Stimulated activated naive CD8-positive, alpha-beta T cell treated with anti-CD3 and anti-CD28 coated beads, Interleukin-15, Interleukin-2, amounts not matched to agents 100 U/mL and 50 U/mL, for 24 hours (primary cell): ENCODE measurements around the gene DARS1.
"Not testable (repeated sequence)": the region's sequence is repeated elsewhere in the genome, so short reads cannot be mapped to it uniquely, and the experiment has no call there.

Source experiments
- ATAC-seq: fragments of 150-1000 bp; cut with Tn5 transposase; one replicate; pipeline ENCODE4 v1.10.0; 2021
- DNase-seq: peaks from one replicate; pipeline ENCODE4 v3.0.0; 2021

The DARS1 gene

GRCh38 chr2:135980434-135981079 is 4.9 kb downstream of the DARS1 start:
- ATAC-seq (no peak), DNase-seq (no peak)

DNA sequence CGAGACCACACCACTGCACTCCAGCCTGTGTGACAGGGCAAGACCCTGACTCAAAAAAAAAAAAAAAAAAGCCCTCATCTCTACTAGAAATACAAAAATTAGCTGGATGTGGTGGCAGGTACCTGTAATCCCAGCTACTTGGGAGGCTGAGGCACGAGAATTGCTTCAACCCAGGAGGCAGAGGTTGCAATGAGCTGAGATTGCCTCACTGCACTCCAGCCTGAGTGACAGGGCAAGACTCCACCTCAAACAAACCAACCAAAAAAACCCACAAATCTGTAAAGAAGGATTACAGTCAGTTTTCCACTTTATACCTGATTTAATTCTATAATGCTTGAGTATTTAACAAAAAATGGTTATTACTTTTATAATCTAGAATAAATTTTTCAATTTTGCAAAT is 9.7 kb downstream of the DARS1 start:
- DNase-seq = no peak
- no peak for ATAC-seq

DNA sequence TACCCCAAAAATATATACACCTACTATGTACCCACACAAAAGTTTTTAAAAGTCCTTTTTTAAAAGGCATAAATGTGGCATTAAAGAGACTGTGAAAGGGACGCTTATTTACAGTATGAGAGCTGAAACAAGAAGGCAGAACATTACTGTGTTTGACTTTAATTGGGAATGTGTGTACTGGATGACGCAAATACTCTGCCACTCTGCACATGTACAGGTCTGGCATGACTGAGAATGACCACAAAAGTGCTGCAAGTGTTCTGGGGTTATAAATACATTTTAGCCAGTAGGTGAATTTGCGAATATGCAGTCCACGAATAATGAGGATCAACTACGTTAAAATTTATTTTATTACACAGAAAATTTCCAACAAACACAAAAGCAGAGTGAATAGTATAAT is 11.4 kb downstream of the DARS1 start:
- ATAC-seq = no peak
- DNase-seq = no peak

DNA sequence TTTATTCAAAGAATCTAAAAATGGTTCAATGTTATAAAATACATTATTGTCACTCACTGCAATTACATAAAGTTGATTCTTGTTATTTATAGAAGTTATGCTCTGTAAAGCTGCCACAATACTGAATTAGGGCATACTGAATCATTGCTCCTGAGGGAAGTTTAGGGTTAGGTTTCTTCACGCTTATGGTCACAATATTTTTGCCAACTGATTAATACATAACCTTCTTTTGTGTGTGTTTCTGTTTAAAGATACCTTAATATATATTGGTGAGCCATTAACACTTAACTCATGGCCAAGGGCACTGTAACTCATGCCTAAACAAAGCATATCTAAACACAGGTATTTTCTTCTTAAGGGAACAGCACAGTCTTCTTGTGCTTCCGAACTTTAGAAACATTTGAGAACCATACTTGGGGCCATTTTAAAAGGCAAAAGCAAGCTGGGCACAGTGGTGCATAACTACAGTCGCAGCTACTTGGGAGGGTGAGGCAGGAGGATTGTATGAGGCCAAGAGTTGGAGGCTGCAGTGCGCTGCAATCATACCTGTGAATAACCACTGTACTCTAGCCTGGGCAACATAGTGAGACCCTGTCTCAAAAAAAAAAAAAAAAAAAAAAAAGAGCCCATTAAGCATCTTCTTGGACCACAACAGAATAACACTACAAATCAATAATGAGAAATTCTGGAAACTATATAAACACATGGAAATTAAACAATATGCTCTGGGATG is 15.6 kb downstream of the DARS1 start:
- no peak for ATAC-seq
- no peak for DNase-seq

DNA sequence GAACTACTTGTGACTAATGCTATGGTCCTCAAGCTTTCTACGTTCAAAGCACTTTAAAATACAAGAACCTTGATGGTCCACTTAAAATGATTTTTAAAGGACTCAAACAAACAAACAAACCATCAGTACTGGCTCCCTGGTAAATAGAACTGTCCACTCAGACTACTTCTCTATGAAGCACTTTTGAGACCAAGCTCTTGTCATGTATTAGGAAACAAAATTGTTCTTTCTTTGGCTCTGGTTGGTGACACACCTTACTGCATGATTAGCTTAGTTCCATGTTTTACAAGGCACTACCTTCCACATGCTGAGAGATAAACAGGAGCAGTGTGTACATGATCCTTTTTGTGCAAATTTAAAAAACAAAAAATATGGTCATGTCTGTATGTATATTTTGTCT is 19.7 kb downstream of the DARS1 start:
- ATAC-seq (no peak), DNase-seq (no peak)

DNA sequence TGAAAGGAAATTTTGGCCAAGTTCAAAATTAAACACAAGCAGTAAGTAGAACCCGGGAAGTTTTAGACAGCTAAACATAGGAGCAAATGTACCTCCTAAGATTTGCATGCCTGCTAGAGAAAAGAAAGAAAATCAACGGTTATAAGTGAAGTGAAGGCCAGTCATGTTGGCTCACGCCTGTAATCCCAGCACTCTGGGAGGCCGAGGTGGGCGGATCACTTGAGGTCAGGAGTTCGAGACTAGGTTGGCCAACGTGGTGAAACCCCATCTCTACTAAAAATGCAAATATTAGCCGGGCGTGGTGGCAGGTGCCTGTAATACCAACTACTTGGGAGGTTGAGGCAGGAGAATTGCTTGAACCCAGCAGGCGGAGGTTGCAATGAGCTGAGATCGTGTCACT is 21.0 kb downstream of the DARS1 start:
- not testable (repeated sequence) for ATAC-seq, DNase-seq

DNA sequence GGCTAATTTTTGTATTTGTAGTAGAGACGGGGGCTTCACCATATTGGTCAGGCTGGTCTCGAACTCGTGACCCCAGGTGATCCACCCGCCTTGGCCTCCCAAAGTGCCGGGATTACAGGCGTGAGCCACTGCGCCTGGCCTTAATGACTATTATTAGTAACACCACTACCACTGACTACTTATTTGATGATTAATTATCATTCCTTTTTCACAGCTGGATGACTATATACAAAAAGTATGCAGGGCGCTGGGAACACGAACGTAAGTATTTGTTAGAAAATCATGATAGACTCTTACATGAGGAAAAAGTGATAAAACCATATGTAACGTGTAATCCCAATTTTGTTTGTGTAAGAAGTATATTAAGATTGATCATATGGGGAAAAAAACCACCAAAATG is 21.6 kb downstream of the DARS1 start:
- DNase-seq = no peak

DNA sequence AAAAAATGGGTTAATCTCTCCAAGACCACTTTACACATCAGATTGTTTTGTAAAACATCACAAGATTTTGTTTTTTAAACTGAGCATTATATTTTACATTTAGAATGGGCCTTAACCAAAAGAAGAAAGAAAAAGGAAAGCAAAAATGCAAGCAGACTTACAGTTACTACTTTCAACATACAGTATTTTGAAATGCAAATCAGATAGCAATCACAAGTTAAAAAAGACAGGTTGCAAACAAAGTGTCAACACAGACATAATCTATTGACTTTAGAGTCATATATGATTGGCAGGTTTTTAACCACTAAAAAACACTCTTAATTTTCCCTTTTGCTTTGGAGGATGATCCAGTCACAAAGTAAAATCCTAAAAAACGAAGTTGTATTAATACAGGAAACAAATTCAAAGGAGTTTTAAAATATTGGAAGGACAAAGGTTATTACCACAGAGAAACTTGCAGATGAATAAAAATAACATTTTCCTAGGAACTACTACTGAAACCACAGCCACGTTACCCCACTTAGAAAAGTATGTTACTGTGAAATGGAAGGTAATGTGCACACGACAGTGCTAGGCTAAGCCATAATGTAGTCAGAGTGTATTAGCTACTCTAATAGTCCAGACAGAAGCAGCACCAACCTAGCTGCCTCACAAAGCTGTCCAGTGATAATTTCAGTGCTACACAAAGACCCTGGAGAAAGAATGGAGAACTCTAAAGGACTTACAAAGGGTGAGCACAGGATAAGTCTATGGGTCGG is 22.9 kb downstream of the DARS1 start:
- DNase-seq (no peak), ATAC-seq (peak; percentile 63)

More for the DNA sequence above, 21.6 kb downstream of the DARS1 start:
- ATAC-seq = no peak

DNA sequence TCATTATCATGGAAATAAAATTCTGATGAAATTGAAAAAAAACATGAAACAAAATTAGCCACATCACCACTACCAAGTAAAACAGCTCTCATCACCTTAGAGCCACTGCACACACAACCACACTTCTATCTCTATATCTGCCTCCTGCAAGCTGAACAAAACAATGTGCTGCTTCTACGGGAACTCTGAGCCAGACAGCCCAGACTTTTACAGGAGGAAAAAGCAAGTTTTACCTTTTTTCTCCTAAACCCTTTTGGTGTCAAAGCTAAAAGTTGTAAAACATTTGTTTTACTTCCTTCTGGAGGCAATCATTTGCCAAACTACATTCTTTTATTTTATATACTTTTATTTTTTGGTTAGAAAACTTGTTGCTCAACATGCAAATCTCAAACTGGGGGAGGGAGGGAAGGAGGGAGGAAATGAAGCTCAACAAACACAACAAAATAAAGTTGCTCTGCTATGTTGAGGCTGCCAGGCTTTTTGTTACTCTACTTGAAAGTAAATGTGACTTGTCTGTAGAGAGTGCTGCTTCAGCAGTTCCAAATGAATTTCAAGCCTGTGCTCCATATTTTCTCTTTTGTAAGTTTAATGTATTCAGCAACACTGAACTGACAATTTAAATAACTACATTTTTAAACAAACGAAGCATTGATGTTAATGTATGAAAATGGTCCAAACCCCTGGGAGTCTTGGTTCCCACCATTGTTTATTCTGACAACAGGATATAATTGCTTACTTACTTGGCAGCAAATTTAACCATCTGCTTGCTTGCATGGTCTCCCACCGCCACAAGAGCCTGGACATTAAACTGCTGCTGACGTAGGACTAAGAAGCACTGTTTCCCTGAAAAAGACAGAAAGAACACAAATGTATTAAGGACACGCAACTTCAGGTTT is 24.5 kb downstream of the DARS1 start:
- DNase-seq (no peak), ATAC-seq (peak; percentile 65)

DNA sequence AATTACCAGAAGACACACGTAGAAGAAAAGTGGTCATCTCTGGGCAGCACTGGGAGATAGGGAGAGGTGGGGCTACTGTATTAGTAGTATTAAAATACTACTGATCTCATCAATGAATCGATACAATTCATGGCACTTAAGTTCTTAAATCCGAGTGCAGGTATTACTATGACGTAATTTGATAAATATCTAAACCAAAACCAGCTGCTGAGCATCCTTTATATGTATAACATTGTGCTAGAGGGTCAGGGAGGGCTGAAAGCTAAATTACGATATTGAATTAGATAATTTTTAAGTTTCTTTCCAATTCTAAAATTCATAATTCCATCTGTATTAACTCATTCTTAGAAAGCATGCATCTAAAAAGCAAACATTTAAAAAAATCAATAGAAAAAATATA is 25.3 kb downstream of the DARS1 start:
- ATAC-seq = no peak
- no peak for DNase-seq

DNA sequence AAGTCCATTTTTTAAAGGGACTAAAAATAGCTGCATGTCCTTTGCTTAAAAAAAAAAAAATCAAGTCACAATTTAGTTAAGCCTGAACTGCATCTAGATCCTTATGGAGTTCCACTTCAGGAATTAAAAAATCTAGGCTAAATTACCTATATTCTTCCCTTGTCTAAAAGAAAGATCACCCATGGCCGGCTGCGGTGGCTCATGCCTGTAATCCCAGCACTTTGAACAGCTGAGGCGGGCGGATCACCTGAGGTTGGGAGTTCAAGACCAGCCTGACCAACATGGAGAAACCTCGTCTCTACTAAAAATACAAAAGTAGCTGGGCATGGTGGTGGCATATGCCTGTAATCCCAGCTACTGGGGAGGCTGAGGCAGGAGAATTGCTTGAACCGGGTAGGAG is 26.5 kb downstream of the DARS1 start:
- not testable (repeated sequence) for ATAC-seq, DNase-seq

GRCh38 chr2:135954020-135954601 is 31.3 kb downstream of the DARS1 start:
- ATAC-seq (no peak), DNase-seq (no peak)

- DNase-seq (no peak), ATAC-seq (no peak)
These were observed 32.5 kb downstream of the DARS1 start for GRCh38 chr2:135952891-135953290.

- DNase-seq (no peak), ATAC-seq (no peak)
These were observed 34.3 kb downstream of the DARS1 start for GRCh38 chr2:135951041-135951583.

GRCh38 chr2:135949451-135950234 is 35.8 kb downstream of the DARS1 start:
- DNase-seq (no peak), ATAC-seq (no peak)

GRCh38 chr2:135948642-135949355 is 36.6 kb downstream of the DARS1 start:
- ATAC-seq (peak; percentile 76), DNase-seq (no peak)

DNA sequence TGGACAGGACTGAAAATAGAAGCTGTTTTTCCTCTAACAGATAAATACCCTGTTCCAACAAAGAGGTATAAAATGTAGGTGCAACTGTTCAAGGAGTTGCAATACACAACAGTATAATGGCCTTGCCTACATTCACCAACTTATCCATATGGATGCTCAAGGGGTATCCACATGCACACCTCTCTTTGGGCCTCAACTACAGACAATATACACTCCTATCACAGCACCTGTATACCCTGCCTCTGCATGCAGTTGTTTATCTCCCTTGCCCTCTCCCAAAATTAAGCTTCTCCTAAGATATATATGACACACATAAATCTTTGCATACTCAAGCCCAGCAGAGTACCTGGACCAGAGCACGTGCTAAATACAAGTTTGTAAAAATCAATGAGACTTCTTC is 37.3 kb downstream of the DARS1 start:
- DNase-seq (no peak), ATAC-seq (no peak)

- DNase-seq = no peak
- no peak for ATAC-seq
These were observed 37.9 kb downstream of the DARS1 start for GRCh38 chr2:135947483-135947882.

GRCh38 chr2:135945526-135945925 is 39.9 kb downstream of the DARS1 start:
- DNase-seq (no peak), ATAC-seq (no peak)

- no peak for DNase-seq
- no peak for ATAC-seq
These were observed 40.8 kb downstream of the DARS1 start for GRCh38 chr2:135944625-135945024.
